ENCODE results near the gene IRAK1BP1. TPM values are rescaled to one million over a fixed set of nuclear protein-coding genes. Genes with fewer than 3 reads are reported as not detected.

Gene IRAK1BP1
- total and polyA plus RNA-seq, 10 of the 15 experiments (the other 5 are each of a cell fraction or from before 2014, with no cell fraction given) = 2.3 to 6.7 (median 3.9) TPM

DNA sequence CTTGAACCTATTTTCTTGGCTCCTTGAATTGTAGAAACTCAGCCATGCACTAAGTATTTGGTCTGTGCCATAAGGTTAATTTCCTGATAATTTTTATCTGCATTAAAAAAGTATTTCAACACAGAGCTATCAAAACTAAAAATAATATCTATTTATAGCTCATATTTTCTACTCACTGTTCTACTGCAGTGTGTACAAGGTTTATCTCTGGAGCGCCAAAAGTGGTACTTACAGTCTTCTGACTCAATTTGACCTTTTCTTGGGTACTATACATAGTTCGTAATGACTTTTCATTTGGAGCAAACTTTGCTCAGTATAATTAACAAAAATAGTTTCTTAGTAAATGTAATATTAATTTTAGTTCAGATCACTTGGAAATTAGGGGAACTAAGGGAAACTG lies 69.2 kb downstream of the IRAK1BP1 start:
- Histone ChIP-seq H3K27me3 (replicated peaks in 1 of 2; ENCODE audit: control insufficient read depth in 2 of 2, insufficient read depth in 2 of 2, low read length in 1 of 2) (no peaks in the 10 kb centered on the region), H3K9me3 (replicated peaks; ENCODE audit: control insufficient read depth, insufficient read depth, low read length) (no peaks in the 10 kb centered on the region), H2AFZ (ENCODE audit: control insufficient read depth, low read depth, low read length) (no peak overlapping the region), H3K27ac (ENCODE audit: control insufficient read depth, insufficient read depth) (no peak overlapping the region), H3K9ac (ENCODE audit: control insufficient read depth, insufficient read depth, low read length) (no peak overlapping the region), H3K4me2 (ENCODE audit: control insufficient read depth, insufficient read depth) (no peak overlapping the region), H3K4me1 (ENCODE audit: control insufficient read depth, insufficient read depth, low read length) (no peaks in the 10 kb centered on the region), H3K79me2 (ENCODE audit: control insufficient read depth, insufficient read depth, low read length) (no peaks in the 10 kb centered on the region), H3K36me3 (ENCODE audit: control insufficient read depth in 2 of 2, insufficient read depth in 2 of 2, low read length in 1 of 2) (peaks cover 0 to 6% of the 10 kb centered on the region in 2 experiments; a peak in 2 of 4 replicates), H4K20me1 (ENCODE audit: control insufficient read depth, insufficient read depth) (no peaks in the 10 kb centered on the region), H3K4me3 (no peak overlapping the region)
- ChIA-PET POLR2A (no interaction called here), RAD21 (ENCODE audit: unreplicated experiment) (no interaction called here), SMC1A (ENCODE audit: uncharacterized antibody, unreplicated experiment) (interaction anchor here (1.6 kb wide), 1 partner anchor 9 kb away, joined by 11 read pairs; no protein-coding TSS in a partner anchor), CTCF (no interaction called here)
- no TSS peak for BruUV-seq (replicated peaks)
- FAIRE-seq (no peak), DNase-seq (ENCODE audit: low read depth, low spot score) (no peak), ATAC-seq (no peak)
- 97% methylated on average over 2 of the region's 2 CpGs for WGBS (ENCODE audit: insufficient coverage, insufficient replicate concordance, low lambda C conversion rate, missing lambda C conversion rate)
- in situ Hi-C loops (cut with MboI) = no loop called here
- TF ChIP-seq, protein P1, sequence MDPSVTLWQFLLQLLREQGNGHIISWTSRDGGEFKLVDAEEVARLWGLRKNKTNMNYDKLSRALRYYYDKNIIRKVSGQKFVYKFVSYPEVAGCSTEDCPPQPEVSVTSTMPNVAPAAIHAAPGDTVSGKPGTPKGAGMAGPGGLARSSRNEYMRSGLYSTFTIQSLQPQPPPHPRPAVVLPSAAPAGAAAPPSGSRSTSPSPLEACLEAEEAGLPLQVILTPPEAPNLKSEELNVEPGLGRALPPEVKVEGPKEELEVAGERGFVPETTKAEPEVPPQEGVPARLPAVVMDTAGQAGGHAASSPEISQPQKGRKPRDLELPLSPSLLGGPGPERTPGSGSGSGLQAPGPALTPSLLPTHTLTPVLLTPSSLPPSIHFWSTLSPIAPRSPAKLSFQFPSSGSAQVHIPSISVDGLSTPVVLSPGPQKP (IDR thresholded peaks at IDR 0.05; ENCODE audit: low read depth, low read length) = no peak
- TF ChIP-seq, protein P2, sequence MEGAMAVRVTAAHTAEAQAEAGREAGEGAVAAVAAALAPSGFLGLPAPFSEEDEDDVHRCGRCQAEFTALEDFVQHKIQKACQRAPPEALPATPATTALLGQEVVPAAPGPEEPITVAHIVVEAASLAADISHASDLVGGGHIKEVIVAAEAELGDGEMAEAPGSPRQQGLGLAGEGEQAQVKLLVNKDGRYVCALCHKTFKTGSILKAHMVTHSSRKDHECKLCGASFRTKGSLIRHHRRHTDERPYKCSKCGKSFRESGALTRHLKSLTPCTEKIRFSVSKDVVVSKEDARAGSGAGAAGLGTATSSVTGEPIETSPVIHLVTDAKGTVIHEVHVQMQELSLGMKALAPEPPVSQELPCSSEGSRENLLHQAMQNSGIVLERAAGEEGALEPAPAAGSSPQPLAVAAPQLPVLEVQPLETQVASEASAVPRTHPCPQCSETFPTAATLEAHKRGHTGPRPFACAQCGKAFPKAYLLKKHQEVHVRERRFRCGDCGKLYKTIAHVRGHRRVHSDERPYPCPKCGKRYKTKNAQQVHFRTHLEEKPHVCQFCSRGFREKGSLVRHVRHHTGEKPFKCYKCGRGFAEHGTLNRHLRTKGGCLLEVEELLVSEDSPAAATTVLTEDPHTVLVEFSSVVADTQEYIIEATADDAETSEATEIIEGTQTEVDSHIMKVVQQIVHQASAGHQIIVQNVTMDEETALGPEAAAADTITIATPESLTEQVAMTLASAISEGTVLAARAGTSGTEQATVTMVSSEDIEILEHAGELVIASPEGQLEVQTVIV (IDR thresholded peaks at IDR 0.05; ENCODE audit: borderline replicate concordance, partially characterized antibody) = no peak
- intact Hi-C loops (cut with micrococcal nuclease; ENCODE audit: unreplicated experiment) = no loop called here

DNA sequence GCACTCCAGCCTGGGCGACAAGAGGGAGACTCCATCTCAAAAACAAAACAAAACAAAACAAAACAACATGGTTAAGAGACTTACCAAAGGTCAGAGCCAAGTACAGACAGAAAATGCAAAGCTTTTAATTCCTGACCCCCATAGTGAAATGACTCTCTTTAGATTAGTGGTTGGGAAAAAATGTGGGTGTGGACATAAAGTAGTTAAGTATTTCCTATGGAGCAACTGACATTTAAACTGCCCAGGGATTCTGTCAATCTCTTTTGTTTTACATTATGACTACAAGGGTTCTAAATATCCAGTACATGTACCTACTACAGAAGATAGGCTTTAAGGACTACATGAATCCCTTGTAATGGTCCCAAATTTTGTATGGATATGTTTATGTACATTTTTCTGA lies 75.1 kb downstream of the IRAK1BP1 start:
- FAIRE-seq (no peak), ATAC-seq (no peak), DNase-seq (ENCODE audit: low read depth, low spot score) (no peak)
- SMC1A ChIA-PET (ENCODE audit: uncharacterized antibody, unreplicated experiment) = no interaction called here
- no peak overlapping the region for H3K9ac ChIP-seq (ENCODE audit: control insufficient read depth, insufficient read depth, low read length)
- H3K79me2 ChIP-seq (ENCODE audit: control insufficient read depth, insufficient read depth, low read length) = no peaks in the 10 kb centered on the region
- peaks cover 0 to 33% of the 10 kb centered on the region in 2 experiments for H3K36me3 ChIP-seq (ENCODE audit: control insufficient read depth in 2 of 2, insufficient read depth in 2 of 2, low read length in 1 of 2)
- POLR2A ChIA-PET = no interaction called here
- no peaks in the 10 kb centered on the region for H4K20me1 ChIP-seq (ENCODE audit: control insufficient read depth, insufficient read depth)
- WGBS (ENCODE audit: insufficient coverage, insufficient replicate concordance, low lambda C conversion rate, missing lambda C conversion rate) = 95% methylated on average over 1 of the region's 1 CpG
- H3K27ac ChIP-seq (ENCODE audit: control insufficient read depth, insufficient read depth) = no peak overlapping the region
- H3K27me3 ChIP-seq (replicated peaks in 1 of 2; ENCODE audit: control insufficient read depth in 2 of 2, insufficient read depth in 2 of 2, low read length in 1 of 2) = no peaks in the 10 kb centered on the region
- H3K4me2 ChIP-seq (ENCODE audit: control insufficient read depth, insufficient read depth) = no peak overlapping the region
- CTCF ChIA-PET = no interaction called here
- no peak overlapping the region for H2AFZ ChIP-seq (ENCODE audit: control insufficient read depth, low read depth, low read length)
- BruUV-seq (replicated peaks) = no TSS peak
- no peaks in the 10 kb centered on the region for H3K4me1 ChIP-seq (ENCODE audit: control insufficient read depth, insufficient read depth, low read length)
- H3K4me3 ChIP-seq = no peak overlapping the region
- in situ Hi-C loops (cut with MboI) (no loop called here), intact Hi-C loops (cut with micrococcal nuclease; ENCODE audit: unreplicated experiment) (no loop called here)
- H3K9me3 ChIP-seq (replicated peaks; ENCODE audit: control insufficient read depth, insufficient read depth, low read length) = no peaks in the 10 kb centered on the region
- RAD21 ChIA-PET (ENCODE audit: unreplicated experiment) = no interaction called here
- no peak for TF ChIP-seq PAX5 (IDR thresholded peaks at IDR 0.05; ENCODE audit: borderline replicate concordance, low read depth, low read length)
- no peak for TF ChIP-seq NBN (IDR thresholded peaks at IDR 0.05)
- TF ChIP-seq, protein P3, sequence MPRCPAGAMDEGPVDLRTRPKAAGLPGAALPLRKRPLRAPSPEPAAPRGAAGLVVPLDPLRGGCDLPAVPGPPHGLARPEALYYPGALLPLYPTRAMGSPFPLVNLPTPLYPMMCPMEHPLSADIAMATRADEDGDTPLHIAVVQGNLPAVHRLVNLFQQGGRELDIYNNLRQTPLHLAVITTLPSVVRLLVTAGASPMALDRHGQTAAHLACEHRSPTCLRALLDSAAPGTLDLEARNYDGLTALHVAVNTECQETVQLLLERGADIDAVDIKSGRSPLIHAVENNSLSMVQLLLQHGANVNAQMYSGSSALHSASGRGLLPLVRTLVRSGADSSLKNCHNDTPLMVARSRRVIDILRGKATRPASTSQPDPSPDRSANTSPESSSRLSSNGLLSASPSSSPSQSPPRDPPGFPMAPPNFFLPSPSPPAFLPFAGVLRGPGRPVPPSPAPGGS (IDR thresholded peaks at IDR 0.05; ENCODE audit: borderline replicate concordance, insufficient read depth, low read depth, low read length, poor library complexity, severe bottlenecking) = no peak
- no peak for TF ChIP-seq RAD21 (IDR thresholded peaks at IDR 0.05; ENCODE audit: insufficient read depth, low read depth, low read length)
- no peak for TF ChIP-seq BHLHE40 (IDR thresholded peaks at IDR 0.05; ENCODE audit: borderline replicate concordance in 1 of 2, low read depth in 2 of 2, low read length in 1 of 2)
- TF ChIP-seq, protein P4, sequence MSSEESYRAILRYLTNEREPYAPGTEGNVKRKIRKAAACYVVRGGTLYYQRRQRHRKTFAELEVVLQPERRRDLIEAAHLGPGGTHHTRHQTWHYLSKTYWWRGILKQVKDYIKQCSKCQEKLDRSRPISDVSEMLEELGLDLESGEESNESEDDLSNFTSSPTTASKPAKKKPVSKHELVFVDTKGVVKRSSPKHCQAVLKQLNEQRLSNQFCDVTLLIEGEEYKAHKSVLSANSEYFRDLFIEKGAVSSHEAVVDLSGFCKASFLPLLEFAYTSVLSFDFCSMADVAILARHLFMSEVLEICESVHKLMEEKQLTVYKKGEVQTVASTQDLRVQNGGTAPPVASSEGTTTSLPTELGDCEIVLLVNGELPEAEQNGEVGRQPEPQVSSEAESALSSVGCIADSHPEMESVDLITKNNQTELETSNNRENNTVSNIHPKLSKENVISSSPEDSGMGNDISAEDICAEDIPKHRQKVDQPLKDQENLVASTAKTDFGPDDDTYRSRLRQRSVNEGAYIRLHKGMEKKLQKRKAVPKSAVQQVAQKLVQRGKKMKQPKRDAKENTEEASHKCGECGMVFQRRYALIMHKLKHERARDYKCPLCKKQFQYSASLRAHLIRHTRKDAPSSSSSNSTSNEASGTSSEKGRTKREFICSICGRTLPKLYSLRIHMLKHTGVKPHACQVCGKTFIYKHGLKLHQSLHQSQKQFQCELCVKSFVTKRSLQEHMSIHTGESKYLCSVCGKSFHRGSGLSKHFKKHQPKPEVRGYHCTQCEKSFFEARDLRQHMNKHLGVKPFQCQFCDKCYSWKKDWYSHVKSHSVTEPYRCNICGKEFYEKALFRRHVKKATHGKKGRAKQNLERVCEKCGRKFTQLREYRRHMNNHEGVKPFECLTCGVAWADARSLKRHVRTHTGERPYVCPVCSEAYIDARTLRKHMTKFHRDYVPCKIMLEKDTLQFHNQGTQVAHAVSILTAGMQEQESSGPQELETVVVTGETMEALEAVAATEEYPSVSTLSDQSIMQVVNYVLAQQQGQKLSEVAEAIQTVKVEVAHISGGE (CRISPR knock-in tag; IDR thresholded peaks at IDR 0.05) = no peak
